ENCODE data around the gene RYR3.

- TF ChIP-seq CTCF (IDR thresholded peaks at IDR 0.05; ENCODE audit: low read length) = no peak
- no peak for TF ChIP-seq EZH2phosphoT487 (IDR thresholded peaks at IDR 0.05; ENCODE audit: low read length)
These were observed 235.1 kb downstream of the RYR3 start for GRCh38 chr15:33545866-33546265.
